ENCODE measurements around the gene NACC2.

Gene NACC2

GRCh38 chr9:136128436-136128835 lies 33.3 kb upstream of the NACC2 start:
- Histone ChIP-seq H3K36me3 (ENCODE audit: control insufficient read depth, low read length) (no peaks in the 10 kb centered on the region), H3K4me2 (ENCODE audit: low read length) (no peak overlapping the region), H3K27ac (ENCODE audit: low read depth, low read length) (no peak overlapping the region), H3K4me1 (ENCODE audit: control insufficient read depth, low read length) (no peaks in the 10 kb centered on the region), H3K9me3 (ENCODE audit: control insufficient read depth, insufficient read depth, low read length) (no peaks in the 10 kb centered on the region), H3K79me2 (ENCODE audit: control insufficient read depth, low read length) (no peaks in the 10 kb centered on the region), H4K20me1 (ENCODE audit: control insufficient read depth, insufficient read depth, low read depth, low read length) (no peaks in the 10 kb centered on the region), H3F3A (ENCODE audit: control insufficient read depth, insufficient read depth) (no peaks in the 10 kb centered on the region), H3K27me3 (ENCODE audit: control insufficient read depth, low read length) (peaks cover 10% of the 10 kb centered on the region), H3K9me2 (replicated peaks; ENCODE audit: control insufficient read depth, low read length) (no peaks in the 10 kb centered on the region), H3K4me3 (ENCODE audit: low read length) (no peak overlapping the region)
- TF ChIP-seq CTCF (IDR thresholded peaks at IDR 0.05; ENCODE audit: low read depth, low read length, poor library complexity, severe bottlenecking) (no peak), EZH2phosphoT487 (IDR thresholded peaks at IDR 0.05; ENCODE audit: borderline replicate concordance, low read length) (no peak)

DNA sequence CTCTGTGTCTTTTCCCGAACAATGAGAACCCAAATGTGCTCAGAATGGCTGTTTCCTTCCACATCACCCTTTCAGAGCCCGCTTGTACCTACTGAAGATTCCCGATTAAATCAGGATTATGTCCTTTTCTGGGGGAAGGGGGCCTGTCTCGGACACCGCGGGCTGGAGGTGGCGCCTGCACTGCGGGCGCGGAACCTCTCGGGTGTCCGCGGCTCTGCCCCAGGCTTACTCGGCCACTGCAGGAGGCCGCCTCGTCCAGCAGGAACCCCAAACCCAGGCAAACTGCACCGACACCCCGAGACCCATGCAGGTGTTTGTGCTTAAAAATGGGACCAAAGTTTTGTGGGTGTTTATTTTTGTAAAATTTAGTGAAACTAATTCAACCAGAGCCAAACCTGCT lies 32.2 kb upstream of the NACC2 start:
- Histone ChIP-seq H3K4me2 (ENCODE audit: low read length) (no peak overlapping the region), H3K27ac (ENCODE audit: low read depth, low read length) (no peak overlapping the region), H3F3A (ENCODE audit: control insufficient read depth, insufficient read depth) (no peaks in the 10 kb centered on the region), H3K9me2 (replicated peaks; ENCODE audit: control insufficient read depth, low read length) (no peaks in the 10 kb centered on the region), H3K79me2 (ENCODE audit: control insufficient read depth, low read length) (no peaks in the 10 kb centered on the region), H3K4me1 (ENCODE audit: control insufficient read depth, low read length) (no peaks in the 10 kb centered on the region), H3K36me3 (ENCODE audit: control insufficient read depth, low read length) (no peaks in the 10 kb centered on the region), H3K4me3 (ENCODE audit: low read length) (no peak overlapping the region), H3K9me3 (ENCODE audit: control insufficient read depth, insufficient read depth, low read length) (no peaks in the 10 kb centered on the region), H4K20me1 (ENCODE audit: control insufficient read depth, insufficient read depth, low read depth, low read length) (no peaks in the 10 kb centered on the region), H3K27me3 (ENCODE audit: control insufficient read depth, low read length) (peaks cover 8% of the 10 kb centered on the region; the same call in 1 of the 2 replicates)
- TF ChIP-seq EZH2phosphoT487 (IDR thresholded peaks at IDR 0.05; ENCODE audit: borderline replicate concordance, low read length) (no peak), CTCF (IDR thresholded peaks at IDR 0.05; ENCODE audit: low read depth, low read length, poor library complexity, severe bottlenecking) (no peak)

DNA sequence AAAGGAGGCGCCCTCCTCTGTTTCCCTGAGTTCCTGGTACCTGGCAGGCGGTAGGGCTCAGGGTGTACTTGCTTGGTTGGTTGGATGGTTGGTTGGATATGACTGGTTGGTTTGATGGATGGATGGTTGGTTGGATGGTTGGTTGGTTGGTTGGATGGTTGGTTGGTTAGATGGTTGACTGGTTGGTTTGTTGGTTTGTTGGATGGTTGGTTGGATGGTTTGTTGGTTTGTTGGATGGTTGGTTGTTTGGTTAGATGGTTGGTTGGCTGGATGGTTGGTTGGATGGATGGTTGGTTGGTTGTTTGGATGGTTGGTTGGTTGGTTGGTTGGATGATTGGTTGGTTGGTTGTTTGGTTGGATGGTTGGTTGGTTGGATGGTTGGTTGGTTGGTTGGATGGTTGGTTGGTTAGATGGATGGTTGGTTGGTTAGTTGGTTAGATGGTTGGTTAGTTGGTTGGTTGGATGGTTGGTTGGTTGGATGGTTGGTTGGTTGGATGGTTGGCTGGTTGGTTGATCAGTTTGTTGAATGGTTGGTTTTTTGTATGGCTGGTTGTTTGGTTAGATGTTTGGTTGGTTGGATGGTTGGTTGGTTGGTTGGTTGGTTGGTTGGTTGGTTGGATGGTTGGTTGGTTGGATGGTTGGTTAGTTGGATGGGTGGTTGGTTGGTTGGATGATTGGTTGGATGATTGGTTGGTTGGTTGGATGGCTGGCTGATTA lies 30.0 kb upstream of the NACC2 start:
- no peaks in the 10 kb centered on the region for H3K27me3 ChIP-seq (ENCODE audit: control insufficient read depth, low read length)

More for the DNA sequence above, 30.0 kb upstream of the NACC2 start:
- TF ChIP-seq CTCF (IDR thresholded peaks at IDR 0.05; ENCODE audit: low read depth, low read length, poor library complexity, severe bottlenecking), result no peak
- no peak for TF ChIP-seq EZH2phosphoT487 (IDR thresholded peaks at IDR 0.05; ENCODE audit: borderline replicate concordance, low read length)
- H3K27ac ChIP-seq (ENCODE audit: low read depth, low read length), result no peak overlapping the region
- no peaks in the 10 kb centered on the region for H3K9me2 ChIP-seq (replicated peaks; ENCODE audit: control insufficient read depth, low read length)
- no peaks in the 10 kb centered on the region for H3K9me3 ChIP-seq (ENCODE audit: control insufficient read depth, insufficient read depth, low read length)
- no peaks in the 10 kb centered on the region for H3K36me3 ChIP-seq (ENCODE audit: control insufficient read depth, low read length)
- no peak overlapping the region for H3K4me3 ChIP-seq (ENCODE audit: low read length)
- H3K4me2 ChIP-seq (ENCODE audit: low read length), result no peak overlapping the region
- H3K4me1 ChIP-seq (ENCODE audit: control insufficient read depth, low read length), result peaks cover 3% of the 10 kb centered on the region; the same call in 1 of the 2 replicates
- H3K79me2 ChIP-seq (ENCODE audit: control insufficient read depth, low read length), result peaks cover 5% of the 10 kb centered on the region
- 0 out of 2 replicates have a peak, but pooled peaks cover 1% of the 10 kb centered on the region for H3F3A ChIP-seq (ENCODE audit: control insufficient read depth, insufficient read depth)
- H4K20me1 ChIP-seq (ENCODE audit: control insufficient read depth, insufficient read depth, low read depth, low read length), result no peaks in the 10 kb centered on the region

Measured in DOHH2 (cell line).